Neural cell (in vitro differentiated cells): Measurements from ENCODE around the gene ATP8B4.

Experiments used
- CTCF ChIP-seq: fragments of 450-650 bp; IDR thresholded peaks from 2 replicates; pipeline ENCODE4 v1.5.1; 2014; ENCODE audit warnings: antibody characterized with exemption, mild to moderate bottlenecking, moderate library complexity; ENCODE audit not compliant: poor library complexity, severe bottlenecking
- POLR2AphosphoS5 ChIP-seq: IDR thresholded peaks from 2 replicates; pipeline ENCODE4 v1.6.1; 2012
- TAF1 ChIP-seq: IDR thresholded peaks from 2 replicates; pipeline ENCODE4 v1.6.1; 2012; ENCODE audit warnings: low read depth

DNA sequence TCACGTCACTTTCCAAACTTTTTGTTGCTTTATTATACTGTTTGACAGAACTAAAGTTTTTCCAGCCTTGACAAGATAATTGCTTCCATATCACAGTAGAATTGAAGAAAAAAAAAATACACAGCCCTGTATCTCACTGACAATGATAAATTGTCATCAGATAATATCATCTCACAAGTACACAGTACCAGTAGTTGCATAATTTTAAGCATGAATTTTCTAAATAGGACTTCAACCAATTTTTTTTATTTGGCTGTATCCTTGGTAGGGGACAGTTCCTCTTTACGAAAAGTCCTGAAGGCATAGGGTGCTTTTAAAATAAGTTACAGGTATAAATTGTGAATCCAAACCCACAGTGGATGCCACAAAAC, 230.7 kb downstream of the ATP8B4 start:
- no peak for TF ChIP-seq TAF1
- TF ChIP-seq CTCF: no peak
- no peak for TF ChIP-seq POLR2AphosphoS5
